ENCODE data around the gene KRTAP10-5. TPM values are rescaled to one million over a fixed set of nuclear protein-coding genes. Genes with fewer than 3 reads are reported as not detected.
A peak's percentile ranks its signal among the peaks of the same experiment; 100 is the strongest.
"Not testable (repeated sequence)": the region's sequence is repeated elsewhere in the genome, so short reads cannot be mapped to it uniquely, and the experiment has no call there.

Gene KRTAP10-5
- polyA plus RNA-seq, 5 donors: not detected

DNA sequence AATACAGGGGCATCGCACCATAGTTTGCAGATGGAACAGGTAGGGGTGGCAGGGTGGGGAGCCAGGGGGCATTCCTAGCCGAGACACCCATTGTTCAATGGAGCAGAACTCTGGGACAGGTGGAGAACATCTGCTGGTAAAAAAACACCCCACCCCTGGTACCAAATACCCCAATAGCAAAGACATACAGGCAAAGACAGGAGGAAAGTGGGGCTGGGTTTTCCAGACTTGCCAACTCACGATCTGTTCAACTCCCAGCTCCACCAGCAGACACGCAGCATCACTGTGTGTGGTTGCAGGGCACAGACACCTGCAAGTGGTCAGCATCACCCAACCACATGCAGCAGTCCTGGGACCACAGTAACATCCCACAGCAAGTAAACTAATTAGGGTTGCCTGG, 31.1 kb upstream of the KRTAP10-5 start:
- DNase-seq: no peak

DNA sequence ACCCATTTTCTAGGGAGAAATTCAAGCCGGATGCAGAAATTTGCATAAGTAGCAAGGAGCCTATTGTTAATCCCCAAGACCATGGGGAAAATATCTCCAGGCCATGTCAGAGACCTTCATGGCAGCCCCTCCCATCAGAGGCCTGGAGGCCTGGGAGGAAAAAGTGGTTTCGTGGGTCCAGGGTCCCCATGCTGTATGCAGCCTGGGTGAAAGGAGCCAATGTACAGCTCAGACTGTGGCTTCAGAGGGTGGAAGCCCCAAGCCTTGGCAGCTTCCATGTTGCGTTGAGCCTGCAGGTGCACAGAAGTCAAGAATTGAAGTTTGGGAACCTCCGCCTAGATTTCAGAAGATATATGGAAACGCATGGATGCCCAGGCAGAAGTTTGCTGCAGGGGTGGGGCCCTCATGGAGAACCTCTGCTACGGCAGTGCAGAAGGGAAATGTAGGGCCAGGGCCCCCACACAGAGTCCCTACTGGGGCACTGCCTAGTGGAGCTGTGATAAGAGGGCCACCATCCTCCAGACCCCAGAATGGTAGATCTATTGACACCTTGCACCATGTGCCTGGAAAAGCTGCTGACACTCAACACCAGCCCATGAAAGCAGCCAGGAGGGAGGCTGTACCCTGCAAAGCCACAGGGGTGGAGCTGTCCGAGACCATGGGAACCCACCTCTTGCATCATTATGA, 29.9 kb upstream of the KRTAP10-5 start:
- DNase-seq: not testable (repeated sequence)

DNA sequence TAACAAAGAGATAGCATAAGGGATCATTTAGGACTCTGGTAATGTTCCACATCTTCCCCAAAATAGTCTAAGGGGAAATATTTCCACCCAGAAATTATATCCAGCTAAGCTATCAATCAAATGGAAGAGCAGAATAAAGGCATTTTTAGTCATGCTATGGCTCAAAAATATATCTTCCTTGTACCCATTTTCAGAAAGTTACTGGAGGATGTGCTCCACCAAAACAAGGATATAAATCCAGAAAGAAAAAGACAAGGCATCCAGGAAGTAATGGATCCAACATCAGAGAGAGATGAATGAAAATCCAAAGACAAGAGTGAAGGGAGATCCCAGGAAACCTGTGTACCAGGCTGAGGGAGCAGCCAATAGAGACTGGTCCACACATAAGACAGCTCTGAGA, 28.8 kb upstream of the KRTAP10-5 start:
- DNase-seq: no peak

- DNase-seq: no peak
These were observed 26.1 kb upstream of the KRTAP10-5 start for GRCh38 chr21:44606495-44606894.

DNA sequence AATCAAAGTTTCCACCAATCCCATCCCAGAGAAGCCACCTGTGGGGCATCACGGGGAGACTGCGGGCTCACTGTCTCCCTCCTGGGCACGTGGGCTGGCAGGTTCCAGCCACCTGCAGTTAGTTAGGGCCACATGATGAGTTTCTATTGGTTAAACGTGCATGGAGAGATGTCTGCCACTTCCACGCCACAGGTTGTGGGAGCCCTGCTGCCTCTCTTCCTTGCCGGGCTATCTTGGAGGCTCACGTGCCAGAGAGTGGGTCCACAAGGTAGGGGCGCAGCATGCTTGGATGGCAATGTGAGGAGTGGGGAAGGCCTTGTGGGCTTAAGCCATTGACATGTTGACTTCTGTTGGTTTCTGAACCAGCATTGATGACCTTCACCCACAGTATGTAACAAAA, 23.5 kb upstream of the KRTAP10-5 start:
- no peak for DNase-seq

DNA sequence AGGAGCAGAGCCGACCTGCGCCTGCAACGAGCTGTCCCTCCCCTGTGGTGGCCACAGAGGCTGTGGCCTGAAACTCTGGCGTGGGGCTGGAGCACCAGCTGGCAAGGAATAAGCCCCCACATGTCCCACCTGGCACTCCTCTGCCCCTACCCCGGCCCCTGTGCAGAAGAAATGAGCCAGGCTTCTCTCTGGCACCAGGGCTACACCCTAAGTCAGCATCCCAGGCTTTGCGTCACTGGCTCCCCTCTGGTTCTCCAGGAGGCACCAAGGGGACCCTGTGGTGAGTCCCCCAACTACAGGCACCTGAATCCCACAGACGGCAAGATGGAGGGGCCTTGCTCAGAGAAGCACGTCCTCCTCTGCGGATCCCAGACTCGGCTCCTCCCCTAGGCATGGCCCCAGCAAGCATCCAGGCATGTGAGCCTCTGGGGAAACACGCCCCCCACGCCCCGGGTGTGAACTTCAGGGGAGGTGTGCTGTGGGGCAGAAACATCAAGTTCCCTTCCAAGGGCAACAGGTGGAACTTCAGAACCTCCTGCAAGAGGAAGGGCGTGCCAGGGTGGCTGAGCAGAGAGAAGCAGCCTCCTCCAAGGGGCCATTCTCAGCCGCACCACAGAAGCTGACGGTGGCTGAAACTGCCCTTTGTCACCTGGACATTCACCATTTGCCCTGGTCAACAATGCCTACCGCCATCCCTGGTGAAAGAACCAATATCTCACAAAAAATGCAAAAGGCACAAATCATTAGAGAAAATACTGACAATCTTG, 22.9 kb upstream of the KRTAP10-5 start:
- no peak for DNase-seq

DNA sequence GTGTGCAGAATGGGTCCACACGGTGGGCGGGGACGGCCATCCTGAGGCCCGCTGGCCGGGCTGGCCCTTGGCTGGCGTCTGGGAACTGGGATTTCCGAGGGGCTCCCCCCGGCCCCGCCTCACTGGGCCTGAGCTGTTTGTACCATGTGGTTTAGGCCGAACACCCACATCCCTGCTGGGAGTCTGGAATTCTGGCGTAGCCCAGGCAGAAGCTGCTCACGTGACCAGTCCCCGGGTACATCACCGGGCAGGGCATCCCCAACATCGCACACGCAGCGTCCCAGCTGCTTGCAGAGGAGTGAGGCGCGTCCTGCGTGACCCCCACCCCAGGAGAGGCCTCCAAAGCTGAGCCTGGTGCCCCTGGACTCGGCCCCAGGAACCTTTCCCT, 22.1 kb upstream of the KRTAP10-5 start:
- no peak for DNase-seq

DNA sequence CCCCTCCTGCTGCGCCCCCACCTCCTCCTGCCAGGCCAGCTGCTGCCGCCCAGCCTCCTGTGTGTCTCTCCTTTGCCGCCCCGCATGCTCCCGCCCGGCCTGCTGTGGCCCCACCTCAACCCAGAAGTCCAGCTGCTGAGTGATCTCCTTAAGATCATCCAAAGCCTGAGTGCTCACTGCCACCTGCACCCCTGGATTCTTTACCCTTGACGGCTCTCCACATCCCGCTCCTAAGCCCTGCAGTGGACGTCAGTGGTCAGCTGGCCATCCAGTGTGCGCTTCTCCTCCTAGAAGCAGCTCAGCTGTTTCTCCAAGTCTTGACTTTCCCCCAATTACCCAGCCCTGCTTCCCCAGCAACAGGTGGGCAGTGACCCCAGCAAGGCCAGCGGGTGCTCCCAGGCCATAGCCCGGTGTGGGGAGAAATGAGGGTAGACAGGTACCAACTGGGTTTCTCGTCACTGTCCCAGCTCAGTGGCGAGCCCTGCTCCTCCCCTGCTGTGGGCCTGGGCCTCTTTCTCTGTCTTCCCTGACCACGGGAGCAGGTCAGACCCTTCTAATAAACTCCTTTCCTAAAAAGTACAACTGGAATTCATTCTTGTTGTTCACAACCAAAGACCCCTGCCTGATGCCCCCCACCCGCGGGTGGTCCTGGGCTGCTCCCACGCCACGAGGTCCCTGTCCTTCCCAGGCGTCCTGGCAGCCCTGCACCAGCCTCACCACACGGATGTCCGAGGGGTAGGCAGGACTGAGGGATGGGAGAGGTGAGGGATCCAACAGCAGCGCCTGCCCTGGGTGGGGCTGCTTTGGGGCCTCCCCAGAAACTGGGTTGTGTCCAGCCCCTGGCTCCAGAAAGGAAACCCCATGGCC, 21.4 kb upstream of the KRTAP10-5 start:
- no peak for DNase-seq

DNA sequence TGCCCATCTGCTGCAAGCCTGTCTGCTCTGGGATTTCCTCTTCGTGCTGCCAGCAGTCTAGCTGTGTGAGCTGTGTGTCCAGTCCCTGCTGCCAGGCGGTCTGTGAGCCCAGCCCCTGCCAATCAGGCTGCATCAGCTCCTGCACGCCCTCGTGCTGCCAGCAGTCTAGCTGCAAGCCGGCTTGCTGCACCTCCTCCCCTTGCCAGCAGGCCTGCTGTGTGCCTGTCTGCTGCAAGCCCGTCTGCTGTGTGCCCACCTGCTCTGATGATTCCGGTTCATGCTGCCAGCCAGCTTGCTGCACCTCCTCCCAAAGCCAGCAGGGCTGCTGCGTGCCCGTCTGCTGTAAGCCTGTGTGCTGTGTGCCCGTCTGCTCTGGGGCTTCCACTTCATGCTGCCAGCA, 20.7 kb upstream of the KRTAP10-5 start:
- DNase-seq: not testable (repeated sequence)

GRCh38 chr21:44600118-44600978, 19.9 kb upstream of the KRTAP10-5 start, which contains the start of gene KRTAP10-7:
KRTAP10-7 (plus strand) TSS chr21:44600597; CDS start chr21:44600622, 25 bp downstream.
- DNase-seq: not testable (repeated sequence)

DNA sequence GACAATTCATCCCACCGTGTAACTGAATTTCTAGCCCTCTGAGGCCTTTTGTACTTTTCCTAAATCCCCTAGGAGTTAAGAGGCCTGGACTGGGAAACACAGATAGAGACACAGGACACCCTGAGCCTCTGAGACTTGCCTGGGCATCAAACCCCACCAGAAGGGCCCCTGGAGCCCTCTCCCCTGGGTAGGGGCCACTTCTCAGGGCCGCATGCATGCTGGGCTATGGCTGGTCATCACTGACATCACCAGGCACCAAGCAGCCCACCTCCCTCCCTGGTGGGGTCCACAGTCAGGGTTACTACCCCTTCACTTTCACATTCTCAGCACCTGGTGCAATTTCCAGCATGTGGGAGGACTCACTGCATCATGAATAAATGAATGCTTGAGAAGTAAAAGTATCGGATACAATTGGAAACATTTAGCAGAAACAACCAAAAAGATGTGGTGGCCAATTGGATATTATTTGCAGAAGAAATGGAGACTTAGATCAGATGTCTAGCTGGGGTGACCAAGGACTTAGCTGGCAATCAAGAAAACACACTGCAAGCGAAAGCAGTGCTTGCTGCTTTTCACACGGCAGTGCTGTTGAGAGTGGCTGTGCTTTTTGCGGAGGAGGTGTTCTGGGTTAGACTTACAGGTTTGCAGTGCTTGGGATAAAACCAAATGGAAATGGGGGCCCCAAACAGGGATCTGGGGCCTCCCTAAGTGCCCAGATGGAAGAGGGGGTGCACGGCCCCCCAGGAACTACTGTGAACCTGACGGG, 19.0 kb upstream of the KRTAP10-5 start:
- DNase-seq: no peak

DNA sequence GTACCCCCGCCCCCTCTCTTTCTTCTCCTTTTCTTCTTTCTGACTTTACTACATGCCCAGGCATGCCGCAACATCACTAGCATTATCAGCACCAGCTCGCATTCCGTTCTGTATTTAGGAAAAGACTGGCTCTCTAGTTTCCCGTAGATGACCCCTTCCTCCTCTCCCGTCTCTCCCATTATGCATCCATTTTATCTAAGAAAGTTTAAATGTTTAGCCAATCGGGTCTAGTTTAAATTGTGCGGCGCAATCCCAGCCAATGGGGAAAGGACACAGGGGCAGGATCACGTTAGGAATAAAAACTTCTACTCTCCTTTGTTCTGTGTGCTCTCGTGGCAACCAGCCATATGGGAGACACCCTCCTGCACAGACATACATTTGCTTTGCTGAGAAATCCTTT, 17.7 kb upstream of the KRTAP10-5 start:
- no peak for DNase-seq

DNA sequence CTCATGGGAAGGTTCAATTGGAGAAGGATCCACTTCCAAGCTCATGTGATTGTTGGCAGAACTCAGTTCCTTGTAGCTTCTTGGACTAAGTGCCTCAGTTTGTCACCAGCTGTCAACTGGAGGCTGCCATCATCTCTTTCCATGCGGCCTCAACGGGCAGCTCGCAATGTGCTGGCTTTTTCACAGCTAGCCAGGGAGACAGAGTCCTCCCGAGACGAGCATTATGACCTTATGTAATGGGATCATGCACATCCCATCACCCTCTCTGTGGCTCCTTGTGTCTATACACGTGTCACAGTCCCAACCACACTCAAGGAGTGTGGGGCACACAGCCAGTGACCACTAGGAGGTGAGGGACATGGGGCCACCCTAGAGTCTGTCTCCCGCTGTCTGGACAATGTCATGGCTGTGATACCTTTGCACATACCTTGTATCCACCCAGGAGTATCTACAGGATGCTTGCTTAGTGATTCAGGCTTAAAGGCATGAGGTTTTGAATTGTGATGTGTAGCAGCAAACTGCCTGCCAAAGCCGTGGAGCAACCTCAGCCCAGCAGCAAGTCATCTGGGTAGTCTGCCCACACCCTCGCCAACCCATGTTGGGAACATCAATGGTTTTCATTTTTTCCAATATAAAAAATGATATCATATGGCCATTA, 15.8 kb upstream of the KRTAP10-5 start:
- DNase-seq: no peak

- no peak for DNase-seq
These were observed 15.1 kb upstream of the KRTAP10-5 start for GRCh38 chr21:44595524-44595923.

DNA sequence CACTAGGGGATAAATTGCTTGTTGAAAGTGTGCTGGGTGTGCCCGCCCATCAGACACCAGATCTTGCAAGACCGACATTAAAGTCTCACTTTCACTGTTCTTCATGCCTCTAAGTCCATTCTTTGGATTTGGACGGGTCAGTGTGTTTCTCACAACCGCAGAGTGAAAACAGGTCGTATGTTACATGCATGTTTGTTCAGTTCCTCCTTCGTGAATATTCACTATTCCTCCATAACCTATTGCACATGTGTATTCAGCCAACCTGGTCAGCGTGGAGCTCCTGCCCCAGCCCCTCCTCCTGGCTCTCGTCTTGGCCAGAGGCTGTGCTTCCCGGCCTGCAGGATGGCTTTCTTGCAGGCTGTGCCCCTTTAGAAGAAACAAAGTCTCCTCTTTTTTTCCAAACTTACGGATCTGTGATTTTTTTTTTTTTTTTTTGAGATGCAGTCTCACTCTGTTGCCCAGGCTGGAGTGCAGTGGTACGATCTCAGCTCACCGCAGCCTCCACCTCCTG, 14.1 kb upstream of the KRTAP10-5 start:
- DNase-seq: no peak

- DNase-seq: peak in 1 of 2 donors; percentile 23
These were observed 13.4 kb upstream of the KRTAP10-5 start for GRCh38 chr21:44593598-44594405.

- no peak for DNase-seq
These were observed 12.3 kb upstream of the KRTAP10-5 start, which contains the start of gene KRTAP10-6 for GRCh38 chr21:44592446-44593311. KRTAP10-6 (minus strand) TSS chr21:44592505; CDS start chr21:44592484, 21 bp downstream.

DNA sequence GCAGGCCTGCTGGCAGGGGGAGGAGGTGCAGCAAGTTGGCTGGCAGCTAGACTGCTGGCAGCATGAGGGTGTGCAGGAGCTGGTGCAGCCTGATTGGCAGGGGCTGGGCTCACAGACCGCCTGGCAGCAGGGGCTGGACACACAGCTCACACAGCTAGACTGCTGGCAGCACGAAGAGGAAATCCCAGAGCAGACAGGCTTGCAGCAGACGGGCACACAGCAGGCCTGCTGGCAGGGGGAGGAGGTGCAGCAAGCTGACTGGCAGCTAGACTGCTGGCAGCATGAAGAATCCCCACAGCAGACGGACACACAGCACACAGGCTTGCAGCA, 11.4 kb upstream of the KRTAP10-5 start:
- not testable (repeated sequence) for DNase-seq
